KG1 (cell line): ENCODE results near the gene APOBEC2.

ENCODE experiments used
- DNase-seq: peaks from one replicate; lab custom pipeline; 2025; lab: John Stamatoyannopoulos, UW

APOBEC2 gene

DNA sequence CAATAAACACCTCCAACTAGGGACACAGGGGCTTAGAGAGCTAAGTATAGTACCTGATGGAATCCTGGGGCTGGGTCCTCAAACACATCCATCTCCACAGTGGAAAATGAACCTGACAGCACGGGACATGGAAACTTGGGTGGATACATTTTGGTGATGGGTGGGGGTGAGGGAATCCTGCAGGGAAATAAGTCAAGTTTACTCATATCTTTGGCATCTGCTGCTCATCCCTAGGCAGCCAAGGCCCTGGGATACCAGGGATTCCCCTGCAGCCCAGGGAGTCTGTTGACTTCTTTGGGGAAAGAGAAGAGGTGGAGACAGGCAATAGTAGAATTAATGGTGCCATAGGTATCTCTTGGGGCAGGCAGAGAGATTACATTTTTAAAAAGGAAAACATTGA lies 6.6 kb downstream of the APOBEC2 start:
- DNase-seq = no peak

GRCh38 chr6:41061196-41061726 lies 8.3 kb downstream of the APOBEC2 start:
- no peak for DNase-seq

GRCh38 chr6:41062056-41062455 lies 9.1 kb downstream of the APOBEC2 start:
- no peak for DNase-seq

GRCh38 chr6:41063884-41064285 lies 10.9 kb downstream of the APOBEC2 start:
- no peak for DNase-seq

DNA sequence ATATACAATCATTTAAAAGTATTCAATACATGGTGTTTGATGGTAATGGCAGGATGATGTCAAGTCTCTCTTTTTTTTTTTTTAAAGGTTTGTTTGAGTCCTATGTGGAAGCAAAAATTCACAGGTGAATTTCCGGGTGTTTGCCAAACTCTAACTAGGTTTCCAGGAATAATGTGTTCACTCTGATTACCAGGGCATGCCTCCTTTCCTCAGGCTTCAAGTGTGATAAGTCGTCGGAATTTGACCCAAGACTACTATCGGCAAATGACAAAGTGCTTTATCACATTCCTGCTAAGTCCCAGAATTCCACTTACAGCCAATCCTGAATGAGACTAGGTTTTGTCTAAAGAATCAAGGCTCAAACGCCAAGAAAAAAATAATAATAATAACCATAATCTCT lies 11.8 kb downstream of the APOBEC2 start:
- no peak for DNase-seq

GRCh38 chr6:41065550-41066026 lies 12.6 kb downstream of the APOBEC2 start:
- no peak for DNase-seq

GRCh38 chr6:41066867-41067304 lies 13.9 kb downstream of the APOBEC2 start:
- peak; percentile 45 for DNase-seq

DNA sequence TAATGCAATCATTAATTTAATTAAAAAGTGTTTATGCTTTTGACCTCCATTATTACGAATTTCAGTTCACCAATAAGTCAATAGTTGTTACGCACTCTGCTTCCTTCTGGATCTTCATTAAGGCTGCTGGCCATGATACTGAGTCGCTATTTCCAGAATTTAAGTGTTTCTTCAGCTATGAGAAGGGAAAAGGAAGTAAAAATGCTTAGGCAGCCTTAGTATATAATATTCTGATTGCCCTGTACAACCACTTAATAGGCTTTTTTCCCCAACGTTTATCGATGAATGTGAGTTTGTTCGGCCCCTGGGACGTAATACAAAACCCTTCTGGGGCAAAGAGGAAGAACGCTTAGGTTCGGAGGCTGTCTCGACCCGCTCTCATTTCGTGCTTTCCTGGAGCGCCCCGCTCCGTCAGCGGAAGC lies 18.5 kb downstream of the APOBEC2 start:
- DNase-seq = peak; percentile 76

DNA sequence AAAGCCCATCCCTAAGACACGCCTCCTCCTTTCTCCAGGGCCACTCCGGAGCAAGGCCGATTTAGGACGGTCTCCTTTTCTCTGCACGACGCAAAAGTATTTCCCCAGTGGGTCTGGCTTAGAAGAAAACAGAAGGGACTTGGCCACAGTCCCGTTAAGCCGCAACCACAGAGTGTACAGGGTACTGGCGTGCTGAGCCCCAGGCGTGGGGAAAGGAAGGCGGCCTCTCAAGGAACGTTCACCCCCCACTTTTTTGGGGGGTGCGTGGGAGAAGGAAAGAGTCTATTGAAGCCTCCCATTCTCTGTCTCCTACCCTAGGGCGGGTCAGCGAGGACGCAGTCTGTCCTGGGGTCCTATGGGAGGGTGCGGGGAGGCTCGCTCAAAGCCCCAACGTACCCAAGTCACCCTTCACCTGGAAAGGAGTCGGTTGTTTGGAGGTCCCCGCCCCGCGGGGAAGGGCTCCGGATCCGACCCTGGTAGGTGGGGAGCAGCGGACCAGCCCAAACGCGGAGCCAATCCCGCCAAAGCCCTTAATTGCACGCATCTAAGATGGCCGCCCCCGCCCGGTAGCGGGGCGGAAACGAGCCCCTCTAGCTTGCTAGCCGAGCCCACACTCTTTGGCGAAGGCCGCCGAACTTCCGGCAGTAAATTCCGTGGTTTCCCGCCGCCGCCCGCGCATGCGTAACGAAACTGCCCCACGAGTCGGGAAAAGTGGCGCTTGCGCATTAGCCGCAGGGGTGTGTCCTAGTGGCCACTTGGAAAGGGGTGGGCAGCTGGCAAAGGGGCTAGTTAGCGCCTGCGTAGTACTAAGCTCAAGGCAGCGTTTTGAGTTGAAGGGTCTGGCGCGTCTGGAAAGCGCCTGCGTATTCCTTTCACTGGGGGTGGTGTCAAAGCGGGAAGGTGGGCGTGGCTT lies 19.2 kb downstream of the APOBEC2 start, which contains the start of gene OARD1:
Gene OARD1 (minus strand): TSS at position 434 of the 913 bp plus-strand sequence. CDS start 722 bp downstream, outside the sequence.
- peak; percentile 100 for DNase-seq

DNA sequence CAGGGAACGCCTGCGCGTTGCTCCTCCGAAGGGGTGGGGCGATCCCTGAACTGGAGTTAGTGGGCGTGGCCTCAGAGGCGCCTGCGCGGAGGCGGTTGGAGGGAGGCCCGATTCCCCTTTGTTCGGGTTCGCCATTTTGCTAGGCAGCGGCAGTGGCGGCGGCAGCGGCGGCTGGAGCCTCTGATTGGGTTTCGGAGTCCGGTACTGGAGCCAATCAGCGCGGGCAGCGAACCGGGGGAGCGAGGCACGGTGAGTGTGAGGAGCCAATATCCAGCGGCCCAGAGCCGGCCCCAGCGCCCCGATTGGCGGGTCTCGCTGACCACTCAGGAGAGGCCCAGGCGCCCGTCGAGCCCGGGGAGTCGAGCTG lies 19.8 kb downstream of the APOBEC2 start, which contains the start of gene NFYA:
Gene NFYA (plus strand): TSS at position 139 of the 367 bp plus-strand sequence. CDS start 6,116 bp downstream, outside the sequence.
- DNase-seq = peak; percentile 100

GRCh38 chr6:41073203-41073967 lies 20.4 kb downstream of the APOBEC2 start:
- DNase-seq = peak; percentile 45

- peak; percentile 23 for DNase-seq
Measured at GRCh38 chr6:41073968-41074691, 21.1 kb downstream of the APOBEC2 start.

DNA sequence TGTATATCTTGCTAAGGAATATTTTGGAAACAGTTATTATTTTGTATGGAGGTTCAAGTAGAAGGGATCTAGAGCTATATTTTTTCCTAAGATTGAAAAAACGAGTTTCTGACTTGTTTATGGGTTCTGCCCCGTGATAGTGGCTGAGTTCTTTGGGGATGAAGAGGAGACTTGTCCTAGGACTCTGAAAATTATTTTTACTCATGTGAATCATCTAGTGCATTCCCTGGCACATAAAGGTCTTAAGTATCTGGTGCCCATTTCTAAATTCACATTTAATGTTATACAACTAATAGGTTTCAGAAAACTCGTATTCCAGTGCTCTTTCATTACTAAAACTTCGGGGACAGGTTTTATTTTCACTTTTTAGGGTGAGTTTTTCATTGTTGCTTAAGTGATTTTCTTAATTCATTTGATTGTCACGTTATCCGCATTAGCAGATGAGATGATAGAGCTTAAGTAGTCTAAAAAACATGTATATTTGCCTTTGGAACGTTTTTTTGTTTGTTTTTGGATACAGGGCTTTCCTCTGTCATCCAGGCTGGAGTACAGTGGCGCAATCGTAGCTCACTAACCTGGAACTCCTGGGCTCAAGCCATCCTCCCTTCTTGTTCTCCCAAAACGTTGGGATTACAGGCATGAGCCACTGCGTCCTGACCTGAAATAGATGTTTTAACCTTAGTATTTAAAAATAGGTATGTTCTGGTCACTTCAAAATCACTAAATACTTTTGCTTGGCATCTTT lies 21.9 kb downstream of the APOBEC2 start:
- no peak for DNase-seq

GRCh38 chr6:41075651-41076626 lies 22.9 kb downstream of the APOBEC2 start:
- no peak for DNase-seq

- DNase-seq = no peak
Measured at GRCh38 chr6:41077536-41077935, 24.5 kb downstream of the APOBEC2 start.

DNA sequence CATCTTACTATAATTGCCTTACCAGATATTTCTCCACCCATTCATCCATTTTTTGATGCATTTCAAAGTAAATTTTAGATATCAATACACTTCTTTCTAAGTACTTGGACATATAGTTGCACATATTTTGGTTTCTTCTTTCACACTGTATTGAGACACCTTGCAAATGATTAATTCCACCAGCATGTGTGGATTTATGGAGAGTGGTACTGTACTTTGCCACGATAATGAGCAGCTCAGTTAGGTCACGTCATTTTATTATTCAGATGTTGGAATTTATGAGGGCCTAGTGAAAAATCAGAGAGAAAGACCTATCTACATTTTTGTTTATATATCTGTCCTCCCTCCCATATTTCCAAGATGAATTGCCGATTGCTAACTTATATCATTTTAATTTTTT lies 25.1 kb downstream of the APOBEC2 start:
- DNase-seq = no peak

DNA sequence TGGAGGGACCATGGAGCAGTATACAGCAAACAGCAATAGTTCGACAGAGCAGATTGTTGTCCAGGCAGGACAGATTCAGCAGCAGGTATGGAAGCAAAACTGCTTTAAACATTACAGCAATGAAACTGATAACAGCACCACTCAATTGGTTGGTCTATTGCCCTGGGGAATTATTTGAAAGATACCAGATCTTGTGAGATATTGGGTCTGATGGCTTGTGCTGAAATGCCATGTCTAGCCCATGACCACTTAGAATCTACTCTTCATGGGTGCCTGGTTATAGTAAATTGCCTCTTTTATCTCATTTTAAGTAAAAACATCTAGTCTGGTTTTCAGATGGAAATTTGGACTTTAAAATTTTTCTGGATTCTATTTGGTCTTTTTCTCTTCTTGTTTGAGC lies 26.1 kb downstream of the APOBEC2 start:
- no peak for DNase-seq

DNA sequence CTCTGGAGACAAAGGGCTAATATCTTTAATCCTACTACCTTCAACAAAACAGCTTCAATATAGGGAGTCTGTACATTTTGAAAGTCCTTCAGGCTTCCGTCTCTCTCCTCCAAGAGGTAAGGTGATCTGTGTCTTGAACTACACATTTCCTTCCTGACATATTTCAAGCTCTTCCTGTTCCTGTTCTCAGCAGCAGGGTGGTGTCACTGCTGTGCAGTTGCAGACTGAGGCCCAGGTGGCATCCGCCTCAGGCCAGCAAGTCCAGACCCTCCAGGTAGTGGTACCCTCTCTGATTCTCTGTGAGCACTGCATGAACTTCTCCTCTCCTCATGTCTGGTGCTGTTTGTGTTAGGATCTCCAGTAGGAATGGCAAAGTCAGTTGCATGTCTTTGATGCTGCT lies 27.6 kb downstream of the APOBEC2 start:
- no peak for DNase-seq

- no peak for DNase-seq
Measured at GRCh38 chr6:41083072-41083471, 30.1 kb downstream of the APOBEC2 start.

GRCh38 chr6:41085182-41085581 lies 32.2 kb downstream of the APOBEC2 start:
- DNase-seq = no peak
